GM23338 (cell line): ENCODE results near the gene RAB6A. TPM values are rescaled to one million over a fixed set of nuclear protein-coding genes. Genes with fewer than 3 reads are reported as not detected.

Experiments
- ATAC-seq: fragments of 200-7000 bp; cut with Tn5 transposase; 3 replicates; pipeline ENCODE4 v1.9.1; 2020
- DNase-seq: peaks from one replicate; pipeline ENCODE4 v3.0.0-alpha.2; 2015; ENCODE audit warnings: low spot score
- H2AFZ ChIP-seq: fragments of 200-600 bp; sonication (generic); 2 replicates; pipeline ENCODE4 v1.8.0; 2016; ENCODE audit warnings: antibody characterized with exemption, mild to moderate bottlenecking, moderate library complexity
- H3F3A ChIP-seq: fragments of 200-600 bp; sonication (generic); replicated peaks from 2 replicates; pipeline ENCODE4 v1.8.0; 2017; ENCODE audit warnings: antibody characterized with exemption, mixed run types, low read depth
- H3K27ac ChIP-seq: fragments of 200-600 bp; sonication (generic); 2 replicates; pipeline ENCODE4 v1.6.1; 2016; ENCODE audit warnings: low read depth
- H3K27me3 ChIP-seq: fragments of 200-600 bp; sonication (generic); 2 replicates; pipeline ENCODE4 v1.8.0; 2016; ENCODE audit warnings: mild to moderate bottlenecking, mixed run types, moderate library complexity; ENCODE audit not compliant: insufficient read depth
- H3K36me3 ChIP-seq: fragments of 200-600 bp; sonication (generic); 2 replicates; pipeline ENCODE4 v1.8.0; 2016; ENCODE audit warnings: mild to moderate bottlenecking; ENCODE audit not compliant: insufficient read depth
- H3K4me1 ChIP-seq: fragments of 200-600 bp; sonication (generic); 2 replicates; pipeline ENCODE4 v1.8.0; 2016; ENCODE audit warnings: mild to moderate bottlenecking, moderate library complexity; ENCODE audit not compliant: insufficient read depth
- H3K4me2 ChIP-seq: fragments of 200-600 bp; sonication (generic); 2 replicates; pipeline ENCODE4 v1.7.1; 2017; ENCODE audit warnings: mixed run types
- H3K4me3 ChIP-seq: fragments of 200-600 bp; sonication (generic); 2 replicates; pipeline ENCODE4 v1.6.1; 2016; ENCODE audit warnings: mixed run types
- H3K79me2 ChIP-seq: fragments of 200-600 bp; sonication (generic); replicated peaks from 2 replicates; pipeline ENCODE4 v1.8.0; 2017; ENCODE audit warnings: mild to moderate bottlenecking; ENCODE audit not compliant: insufficient read depth
- H3K9me2 ChIP-seq: fragments of 200-600 bp; sonication (generic); 2 replicates; pipeline ENCODE4 v1.8.0; 2017; ENCODE audit not compliant: insufficient read depth
- H4K20me1 ChIP-seq: fragments of 200-600 bp; sonication (generic); replicated peaks from 2 replicates; pipeline ENCODE4 v1.8.0; 2017; ENCODE audit warnings: mild to moderate bottlenecking; ENCODE audit not compliant: insufficient read depth
- H3K27ac Mint-ChIP-seq: 2 replicates; pipeline ENCODE4 v1.8.0; 2020; ENCODE audit warnings: inconsistent platforms, mild to moderate bottlenecking, moderate library complexity, mixed read lengths
- H3K27me3 Mint-ChIP-seq: 3 replicates; pipeline ENCODE4 v1.8.0; 2022; ENCODE audit warnings: low read depth, mild to moderate bottlenecking, moderate library complexity, mixed read lengths, inconsistent platforms; ENCODE audit not compliant: insufficient read depth, poor library complexity
- H3K36me3 Mint-ChIP-seq: 3 replicates; pipeline ENCODE4 v1.8.0; 2021; ENCODE audit warnings: low read depth, mild to moderate bottlenecking, inconsistent platforms, moderate library complexity, mixed read lengths
- H3K4me1 Mint-ChIP-seq: 3 replicates; pipeline ENCODE4 v1.8.0; 2020; ENCODE audit warnings: mild to moderate bottlenecking, inconsistent platforms, mixed read lengths
- H3K4me3 Mint-ChIP-seq: 3 replicates; pipeline ENCODE4 v1.8.0; 2021; ENCODE audit warnings: moderate library complexity, mild to moderate bottlenecking, inconsistent platforms, mixed read lengths
- H3K9me3 Mint-ChIP-seq: 3 replicates; pipeline ENCODE4 v1.8.0; 2020; ENCODE audit warnings: moderate library complexity, mild to moderate bottlenecking, inconsistent platforms, mixed read lengths
- CREB1 ChIP-seq: fragments of 250-450 bp; sonication (Bioruptor Pico); IDR thresholded peaks from 2 replicates; pipeline ENCODE4 v1.5.0; 2020; ENCODE audit warnings: low read depth, mild to moderate bottlenecking, moderate library complexity
- CTCF ChIP-seq, 2 experiments: fragments of 200-600 bp in 1 of 2; sonication (generic) in 1 of 2; conservative IDR thresholded peaks; 2 replicates each; pipeline versions ENCODE4 v1.5.1 to v1.6.1; 2016 to 2017; ENCODE audit warnings: antibody characterized with exemption in 2 of 2, low read depth in 2 of 2, mild to moderate bottlenecking in 2 of 2, moderate library complexity in 1 of 2
- ETS1 ChIP-seq: IDR thresholded peaks from 2 replicates; pipeline ENCODE4 v1.6.1; 2016; ENCODE audit warnings: antibody characterized with exemption
- EZH2 ChIP-seq: fragments of 200-600 bp; sonication (generic); IDR thresholded peaks from one replicate; pipeline ENCODE4 v1.8.0; 2017; ENCODE audit warnings: antibody characterized with exemption, mild to moderate bottlenecking, low read depth; ENCODE audit not compliant: unreplicated experiment
- EZH2phosphoT487 ChIP-seq: fragments of 200-600 bp; sonication (generic); IDR thresholded peaks from one replicate; pipeline ENCODE4 v1.8.1; 2018; ENCODE audit warnings: antibody characterized with exemption; ENCODE audit not compliant: unreplicated experiment
- JUNB ChIP-seq: IDR thresholded peaks from one replicate; pipeline ENCODE4 v1.6.1; 2016; ENCODE audit warnings: antibody characterized with exemption; ENCODE audit not compliant: unreplicated experiment
- NANOG ChIP-seq: IDR thresholded peaks from 2 replicates; pipeline ENCODE4 v1.6.1; 2016; ENCODE audit warnings: antibody characterized with exemption, borderline replicate concordance
- POLR2AphosphoS5 ChIP-seq: IDR thresholded peaks from 2 replicates; pipeline ENCODE4 v1.6.1; 2016; ENCODE audit warnings: antibody characterized with exemption, low read depth
- REST ChIP-seq: IDR thresholded peaks from one replicate; pipeline ENCODE4 v1.6.1; 2018; ENCODE audit warnings: antibody characterized with exemption; ENCODE audit not compliant: unreplicated experiment
- STAT1 ChIP-seq: IDR thresholded peaks from one replicate; pipeline ENCODE4 v1.6.1; 2016; ENCODE audit warnings: antibody characterized with exemption; ENCODE audit not compliant: unreplicated experiment
- ZNF114 ChIP-seq: fragments of 250-450 bp; sonication (Bioruptor Pico); IDR thresholded peaks from 2 replicates; pipeline ENCODE4 v1.5.0; 2020; ENCODE audit warnings: mild to moderate bottlenecking, moderate library complexity
- ZNF331 ChIP-seq: fragments of 250-450 bp; sonication (Bioruptor Pico); IDR thresholded peaks from 2 replicates; pipeline ENCODE4 v1.5.0; 2020; ENCODE audit warnings: low read depth, mild to moderate bottlenecking, moderate library complexity
- ZNF462 ChIP-seq: fragments of 250-450 bp; sonication (Bioruptor Pico); IDR thresholded peaks from 2 replicates; pipeline ENCODE4 v1.5.0; 2020; ENCODE audit warnings: mild to moderate bottlenecking, moderate library complexity
- polyA plus RNA-seq: library from polyadenylated mRNA; unstranded; fragments of >200 nt; fragmentation: Nextera tagmentation; extraction: Ambion mirVana; gene quantifications from 2 replicates; pipeline ENCODE4 v1.2.1, GENCODE V29; 2016
- total RNA-seq: library from RNA; depleted of rRNA; stranded (reverse); fragments of >200 nt; shearing (Covaris generic); gene quantifications from 2 replicates; pipeline ENCODE4 v1.2.3, GENCODE V29; 2014

Gene RAB6A
- total and polyA plus RNA-seq, 2 experiments from 2014 or later: 61.1 to 127 TPM

- H3K36me3 ChIP-seq: no peaks in the 10 kb centered on the region
- ATAC-seq (no peak), DNase-seq (no peak)
- H3K27ac ChIP-seq: no peak overlapping the region
- peaks cover 26% of the 10 kb centered on the region for H3K27me3 ChIP-seq
- H3K9me2 ChIP-seq: no peaks in the 10 kb centered on the region
- H3K27ac Mint-ChIP-seq: no peak overlapping the region
- peaks cover 4% of the 10 kb centered on the region for H3F3A ChIP-seq
- H3K4me2 ChIP-seq: no peak overlapping the region
- no peaks in the 10 kb centered on the region for H3K79me2 ChIP-seq
- peaks cover 13% of the 10 kb centered on the region for H3K4me1 Mint-ChIP-seq
- peaks cover 21% of the 10 kb centered on the region for H3K27me3 Mint-ChIP-seq
- no peak overlapping the region for H2AFZ ChIP-seq
- H3K4me1 ChIP-seq: peaks cover 4% of the 10 kb centered on the region; the same call in 1 of the 2 replicates
- no peak overlapping the region for H3K4me3 Mint-ChIP-seq
- no peaks in the 10 kb centered on the region for H3K9me3 Mint-ChIP-seq
- no peak overlapping the region for H3K4me3 ChIP-seq
- no peak for TF ChIP-seq CREB1 (CRISPR knock-in tag)
- TF ChIP-seq STAT1: no peak
- no peak for TF ChIP-seq ETS1
- no peak for TF ChIP-seq ZNF114 (CRISPR knock-in tag)
- no peak for TF ChIP-seq NANOG
- no peak for TF ChIP-seq JUNB
- no peak for TF ChIP-seq CTCF (conservative IDR thresholded peaks at IDR 0.05; ENCODE audit: low read depth in 2 of 2)
- no peak for TF ChIP-seq EZH2phosphoT487
- TF ChIP-seq ZNF462 (CRISPR knock-in tag): no peak
- no peak for TF ChIP-seq POLR2AphosphoS5
- no peak for TF ChIP-seq EZH2
- TF ChIP-seq REST: no peak
- no peak for TF ChIP-seq ZNF331
- H3K36me3 Mint-ChIP-seq: no peaks in the 10 kb centered on the region
- H4K20me1 ChIP-seq: no peaks in the 10 kb centered on the region; the same call in none of the 2 replicates
These were observed 103.9 kb downstream of the RAB6A start for GRCh38 chr11:73656985-73657384.
